ENCODE data around the gene DAB1. TPM values are rescaled to one million over a fixed set of nuclear protein-coding genes. Genes with fewer than 3 reads are reported as not detected.

The DAB1 gene
- total RNA-seq, 1 donor from 2014 or later = 0.27 TPM

DNA sequence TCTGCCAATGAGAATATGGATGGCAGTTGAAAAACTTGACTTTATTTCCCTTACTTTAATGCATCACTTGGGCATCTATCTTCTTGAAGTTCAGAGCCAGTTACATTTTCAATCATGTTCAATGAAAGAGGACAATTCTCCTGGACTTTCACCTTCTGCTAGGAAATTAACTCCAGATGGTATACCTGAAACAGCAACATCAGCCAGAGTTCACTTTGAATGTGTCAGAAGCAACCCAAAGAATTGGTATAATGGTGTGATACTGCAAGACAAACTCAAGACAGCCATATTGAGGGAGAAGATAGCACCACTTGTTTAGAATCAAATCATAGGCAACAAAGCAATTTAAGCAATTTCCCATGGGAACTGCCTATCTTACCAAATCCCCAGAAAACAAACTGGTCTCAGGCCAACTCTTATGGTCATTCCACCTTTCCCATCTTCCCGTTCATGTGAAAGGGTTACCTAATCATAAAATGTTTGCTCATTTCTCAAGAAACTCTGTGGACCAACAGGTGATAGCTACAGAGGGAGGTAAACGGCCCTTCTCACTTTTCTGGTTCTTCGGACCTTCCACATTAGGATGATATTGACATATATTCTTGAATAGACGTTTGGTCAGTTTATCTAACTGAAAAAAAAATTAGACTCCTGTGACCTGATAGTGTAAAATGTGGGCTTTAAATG lies 428.3 kb downstream of the DAB1 start:
- DNase-seq (ENCODE audit: extremely low spot score, unreplicated experiment) = no peak
- no peaks in the 10 kb centered on the region for H3K9me3 Mint-ChIP-seq (ENCODE audit: unreplicated experiment)
- H3K27ac Mint-ChIP-seq (ENCODE audit: unreplicated experiment) = no peak overlapping the region
- TF ChIP-seq, protein P1, sequence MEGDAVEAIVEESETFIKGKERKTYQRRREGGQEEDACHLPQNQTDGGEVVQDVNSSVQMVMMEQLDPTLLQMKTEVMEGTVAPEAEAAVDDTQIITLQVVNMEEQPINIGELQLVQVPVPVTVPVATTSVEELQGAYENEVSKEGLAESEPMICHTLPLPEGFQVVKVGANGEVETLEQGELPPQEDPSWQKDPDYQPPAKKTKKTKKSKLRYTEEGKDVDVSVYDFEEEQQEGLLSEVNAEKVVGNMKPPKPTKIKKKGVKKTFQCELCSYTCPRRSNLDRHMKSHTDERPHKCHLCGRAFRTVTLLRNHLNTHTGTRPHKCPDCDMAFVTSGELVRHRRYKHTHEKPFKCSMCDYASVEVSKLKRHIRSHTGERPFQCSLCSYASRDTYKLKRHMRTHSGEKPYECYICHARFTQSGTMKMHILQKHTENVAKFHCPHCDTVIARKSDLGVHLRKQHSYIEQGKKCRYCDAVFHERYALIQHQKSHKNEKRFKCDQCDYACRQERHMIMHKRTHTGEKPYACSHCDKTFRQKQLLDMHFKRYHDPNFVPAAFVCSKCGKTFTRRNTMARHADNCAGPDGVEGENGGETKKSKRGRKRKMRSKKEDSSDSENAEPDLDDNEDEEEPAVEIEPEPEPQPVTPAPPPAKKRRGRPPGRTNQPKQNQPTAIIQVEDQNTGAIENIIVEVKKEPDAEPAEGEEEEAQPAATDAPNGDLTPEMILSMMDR (IDR thresholded peaks at IDR 0.05) = no peak
- H3K36me3 Mint-ChIP-seq (ENCODE audit: unreplicated experiment) = no peaks in the 10 kb centered on the region
- H3K27me3 Mint-ChIP-seq (ENCODE audit: unreplicated experiment) = peaks cover 8% of the 10 kb centered on the region
- no peaks in the 10 kb centered on the region for H3K4me1 Mint-ChIP-seq (ENCODE audit: unreplicated experiment)
- H3K4me3 Mint-ChIP-seq (ENCODE audit: unreplicated experiment) = no peak overlapping the region

DNA sequence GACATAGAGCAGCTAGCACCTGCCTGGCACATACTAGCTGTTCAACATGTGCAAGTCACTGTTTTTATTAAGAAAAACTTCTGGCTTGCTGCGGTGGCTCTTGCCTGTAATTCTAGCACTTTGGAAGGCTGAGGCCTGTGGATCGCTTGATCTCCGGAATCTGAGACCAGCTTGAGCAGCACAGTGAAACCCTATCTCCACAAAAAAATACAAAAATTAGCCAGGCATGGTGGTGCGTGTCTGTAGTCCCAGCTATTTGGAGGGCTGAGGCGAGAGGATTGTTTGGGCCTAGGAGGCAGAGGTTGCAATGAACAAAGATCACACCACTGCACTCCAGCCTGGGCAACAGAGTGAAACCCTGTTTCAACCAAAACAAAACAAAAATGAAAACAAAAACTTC lies 430.4 kb downstream of the DAB1 start:
- no peaks in the 10 kb centered on the region for H3K36me3 Mint-ChIP-seq (ENCODE audit: unreplicated experiment)

DNA sequence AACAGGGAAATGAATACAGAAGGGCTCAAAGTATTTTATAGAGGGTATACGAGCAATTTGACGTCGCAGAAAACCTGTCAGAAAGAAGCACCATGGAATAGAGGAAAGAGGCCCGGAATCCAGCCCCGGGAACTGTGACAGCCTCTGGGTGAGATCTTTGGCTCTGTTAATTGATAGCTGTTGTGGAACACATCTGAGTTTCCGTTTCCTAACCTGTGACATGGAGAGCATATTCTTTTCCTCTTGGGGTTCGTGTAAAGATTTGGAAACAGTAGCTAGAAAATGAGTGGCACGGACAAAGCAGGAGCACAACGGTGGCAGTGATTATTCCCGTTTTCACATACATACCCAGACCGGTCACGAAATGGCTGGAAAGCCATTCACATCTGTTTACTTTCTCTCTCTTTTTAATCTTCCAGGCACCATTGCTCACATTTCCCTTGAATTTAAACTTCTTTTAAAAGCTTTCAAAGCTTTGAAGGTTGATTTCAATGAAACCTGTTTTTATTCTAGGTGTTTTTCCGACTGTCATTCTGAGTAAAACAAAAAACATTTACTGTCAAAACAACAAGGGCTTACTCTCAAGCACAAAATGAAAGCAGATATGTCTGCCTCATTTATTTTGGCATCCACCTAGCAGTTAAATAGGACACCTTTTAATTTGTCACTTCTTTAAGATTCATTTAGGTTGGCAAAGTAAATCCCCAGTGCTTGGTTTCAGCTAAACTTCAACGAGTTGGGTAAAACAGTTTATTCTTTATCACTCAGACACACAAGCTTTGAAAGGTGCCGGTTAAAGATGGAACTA lies 431.3 kb downstream of the DAB1 start:
- Mint-ChIP-seq H3K4me1 (ENCODE audit: unreplicated experiment) (no peaks in the 10 kb centered on the region), H3K36me3 (ENCODE audit: unreplicated experiment) (no peaks in the 10 kb centered on the region), H3K27ac (ENCODE audit: unreplicated experiment) (no peak overlapping the region), H3K4me3 (ENCODE audit: unreplicated experiment) (no peak overlapping the region), H3K27me3 (ENCODE audit: unreplicated experiment) (peaks cover 9% of the 10 kb centered on the region), H3K9me3 (ENCODE audit: unreplicated experiment) (no peaks in the 10 kb centered on the region)
- no peak for DNase-seq (ENCODE audit: extremely low spot score, unreplicated experiment)
- TF ChIP-seq, protein P1 (IDR thresholded peaks at IDR 0.05) = no peak

More for the DNA sequence above, 430.4 kb downstream of the DAB1 start:
- no peaks in the 10 kb centered on the region for H3K9me3 Mint-ChIP-seq (ENCODE audit: unreplicated experiment)
- no peak overlapping the region for H3K27ac Mint-ChIP-seq (ENCODE audit: unreplicated experiment)
- TF ChIP-seq, protein P1 (IDR thresholded peaks at IDR 0.05) = no peak
- H3K27me3 Mint-ChIP-seq (ENCODE audit: unreplicated experiment) = peaks cover 12% of the 10 kb centered on the region
- H3K4me1 Mint-ChIP-seq (ENCODE audit: unreplicated experiment) = no peaks in the 10 kb centered on the region
- H3K4me3 Mint-ChIP-seq (ENCODE audit: unreplicated experiment) = no peak overlapping the region
- DNase-seq (ENCODE audit: extremely low spot score, unreplicated experiment) = no peak

DNA sequence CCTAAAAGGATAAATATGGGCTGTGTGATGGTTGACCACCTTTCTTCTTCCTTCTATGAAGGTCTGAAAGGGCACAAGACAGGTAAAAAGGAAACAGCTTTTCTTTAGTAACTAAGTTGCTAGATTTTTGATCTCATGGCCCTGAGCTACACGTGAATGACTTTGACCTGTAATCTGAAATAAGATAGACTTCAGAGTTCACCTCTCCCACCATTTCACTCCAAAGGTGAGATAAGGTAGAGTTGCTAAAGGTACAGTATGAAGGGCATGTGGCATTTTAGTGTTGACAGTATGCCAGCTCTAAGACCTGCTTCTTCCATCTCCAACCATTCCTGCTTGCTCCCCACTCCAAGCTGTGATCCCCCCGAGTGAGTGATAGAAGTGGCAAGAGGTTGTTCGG lies 432.3 kb downstream of the DAB1 start:
- Mint-ChIP-seq H3K27me3 (ENCODE audit: unreplicated experiment) (peaks cover 9% of the 10 kb centered on the region), H3K27ac (ENCODE audit: unreplicated experiment) (no peak overlapping the region), H3K9me3 (ENCODE audit: unreplicated experiment) (no peaks in the 10 kb centered on the region), H3K4me1 (ENCODE audit: unreplicated experiment) (no peaks in the 10 kb centered on the region), H3K4me3 (ENCODE audit: unreplicated experiment) (no peak overlapping the region), H3K36me3 (ENCODE audit: unreplicated experiment) (no peaks in the 10 kb centered on the region)
- TF ChIP-seq, protein P1 (IDR thresholded peaks at IDR 0.05) = no peak
- DNase-seq (ENCODE audit: extremely low spot score, unreplicated experiment) = no peak

DNA sequence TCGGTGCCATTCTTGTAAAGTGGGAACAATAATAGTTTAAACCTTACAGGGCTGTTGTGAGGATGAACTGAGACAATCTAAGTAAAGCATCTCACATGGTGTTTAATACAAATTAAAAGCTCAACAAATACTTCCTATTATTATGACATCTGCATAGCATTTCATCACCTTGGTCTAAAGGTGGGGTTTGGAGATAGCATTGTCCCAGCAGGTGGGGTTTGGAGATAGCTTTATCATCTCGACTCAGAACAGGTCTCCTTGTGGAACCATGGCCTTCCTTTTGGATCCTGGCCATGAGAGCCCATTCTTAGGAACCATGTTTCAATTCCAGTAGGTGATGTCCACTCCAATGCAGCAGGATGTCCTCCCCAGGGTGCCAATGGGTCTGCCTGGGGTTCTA lies 437.5 kb downstream of the DAB1 start:
- H3K27me3 Mint-ChIP-seq (ENCODE audit: unreplicated experiment) = peaks cover 5% of the 10 kb centered on the region
- no peak for DNase-seq (ENCODE audit: extremely low spot score, unreplicated experiment)
- no peaks in the 10 kb centered on the region for H3K4me1 Mint-ChIP-seq (ENCODE audit: unreplicated experiment)
- H3K27ac Mint-ChIP-seq (ENCODE audit: unreplicated experiment) = no peak overlapping the region
- H3K9me3 Mint-ChIP-seq (ENCODE audit: unreplicated experiment) = no peaks in the 10 kb centered on the region
- H3K4me3 Mint-ChIP-seq (ENCODE audit: unreplicated experiment) = no peak overlapping the region
- TF ChIP-seq, protein P1 (IDR thresholded peaks at IDR 0.05) = no peak
- H3K36me3 Mint-ChIP-seq (ENCODE audit: unreplicated experiment) = no peaks in the 10 kb centered on the region

Data from osteocyte (in vitro differentiated cells).